GM12874 (cell line): ENCODE results near the gene P3H2.

ENCODE experiments used
- TF ChIP-seq, protein P1 (sequence below): IDR thresholded peaks from 2 replicates; pipeline ENCODE4 v1.5.1; 2011; ENCODE audit warnings: low read depth, mild to moderate bottlenecking, control low read depth, low read length, moderate library complexity; ENCODE audit not compliant: insufficient read depth

Gene P3H2

DNA sequence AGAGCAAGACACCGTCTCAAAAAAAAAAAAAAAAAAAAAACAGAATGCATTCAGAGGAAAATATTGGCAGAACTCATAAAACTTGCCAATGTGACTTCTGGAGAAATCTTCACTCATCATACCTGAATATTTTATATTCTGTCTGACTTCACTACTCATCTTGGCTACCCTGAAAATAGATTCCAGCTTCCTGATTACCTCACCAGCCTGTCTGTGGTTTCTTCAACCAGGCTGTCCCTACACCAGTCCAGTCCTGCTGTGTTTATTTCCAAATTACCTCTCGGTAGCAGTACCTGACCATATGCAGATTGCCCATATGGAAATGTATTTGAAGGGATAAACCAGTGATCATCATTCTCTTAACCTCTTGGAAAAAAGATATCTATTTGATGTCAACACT, 9.3 kb upstream of the P3H2 start:
- TF ChIP-seq, protein P1, sequence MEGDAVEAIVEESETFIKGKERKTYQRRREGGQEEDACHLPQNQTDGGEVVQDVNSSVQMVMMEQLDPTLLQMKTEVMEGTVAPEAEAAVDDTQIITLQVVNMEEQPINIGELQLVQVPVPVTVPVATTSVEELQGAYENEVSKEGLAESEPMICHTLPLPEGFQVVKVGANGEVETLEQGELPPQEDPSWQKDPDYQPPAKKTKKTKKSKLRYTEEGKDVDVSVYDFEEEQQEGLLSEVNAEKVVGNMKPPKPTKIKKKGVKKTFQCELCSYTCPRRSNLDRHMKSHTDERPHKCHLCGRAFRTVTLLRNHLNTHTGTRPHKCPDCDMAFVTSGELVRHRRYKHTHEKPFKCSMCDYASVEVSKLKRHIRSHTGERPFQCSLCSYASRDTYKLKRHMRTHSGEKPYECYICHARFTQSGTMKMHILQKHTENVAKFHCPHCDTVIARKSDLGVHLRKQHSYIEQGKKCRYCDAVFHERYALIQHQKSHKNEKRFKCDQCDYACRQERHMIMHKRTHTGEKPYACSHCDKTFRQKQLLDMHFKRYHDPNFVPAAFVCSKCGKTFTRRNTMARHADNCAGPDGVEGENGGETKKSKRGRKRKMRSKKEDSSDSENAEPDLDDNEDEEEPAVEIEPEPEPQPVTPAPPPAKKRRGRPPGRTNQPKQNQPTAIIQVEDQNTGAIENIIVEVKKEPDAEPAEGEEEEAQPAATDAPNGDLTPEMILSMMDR = no peak

DNA sequence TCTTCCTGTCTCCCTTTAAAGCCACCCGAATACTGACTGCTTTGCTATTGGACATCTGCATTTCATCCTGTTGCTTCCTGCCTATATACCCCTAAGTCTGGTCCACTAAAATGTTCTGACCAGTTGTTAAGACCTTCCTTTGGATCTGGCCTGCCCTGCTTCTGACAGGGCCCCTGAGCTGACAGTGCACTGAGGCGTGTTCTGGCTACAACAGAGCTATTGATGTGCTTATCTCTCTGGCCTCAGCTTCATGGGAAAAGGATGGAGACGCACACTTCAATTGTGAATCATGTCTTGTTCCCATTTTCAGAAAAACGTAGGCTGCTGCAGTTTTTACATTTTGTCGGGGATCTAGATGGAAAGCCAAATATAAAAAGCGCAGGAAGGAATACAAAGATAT, 7.1 kb upstream of the P3H2 start:
- TF ChIP-seq, protein P1 = no peak

DNA sequence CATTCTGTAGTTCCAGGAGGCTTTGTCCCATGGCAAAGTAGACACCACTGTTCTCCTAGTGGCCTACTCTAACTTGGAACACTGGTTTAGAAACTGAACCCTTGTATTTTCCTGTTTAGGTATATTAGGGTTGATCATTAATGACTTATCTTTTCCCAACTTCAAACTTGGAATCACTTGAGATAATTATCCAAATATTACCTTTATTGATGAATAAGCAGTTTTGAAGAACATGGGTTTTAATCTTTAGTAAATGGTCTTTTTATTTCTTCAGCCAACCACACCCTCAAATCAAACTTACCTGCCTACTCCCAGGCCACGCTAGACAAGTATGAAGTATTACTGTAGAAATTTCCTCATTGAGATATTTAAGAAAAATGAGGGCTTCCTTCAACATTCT, 6.5 kb upstream of the P3H2 start:
- TF ChIP-seq, protein P1 = no peak

DNA sequence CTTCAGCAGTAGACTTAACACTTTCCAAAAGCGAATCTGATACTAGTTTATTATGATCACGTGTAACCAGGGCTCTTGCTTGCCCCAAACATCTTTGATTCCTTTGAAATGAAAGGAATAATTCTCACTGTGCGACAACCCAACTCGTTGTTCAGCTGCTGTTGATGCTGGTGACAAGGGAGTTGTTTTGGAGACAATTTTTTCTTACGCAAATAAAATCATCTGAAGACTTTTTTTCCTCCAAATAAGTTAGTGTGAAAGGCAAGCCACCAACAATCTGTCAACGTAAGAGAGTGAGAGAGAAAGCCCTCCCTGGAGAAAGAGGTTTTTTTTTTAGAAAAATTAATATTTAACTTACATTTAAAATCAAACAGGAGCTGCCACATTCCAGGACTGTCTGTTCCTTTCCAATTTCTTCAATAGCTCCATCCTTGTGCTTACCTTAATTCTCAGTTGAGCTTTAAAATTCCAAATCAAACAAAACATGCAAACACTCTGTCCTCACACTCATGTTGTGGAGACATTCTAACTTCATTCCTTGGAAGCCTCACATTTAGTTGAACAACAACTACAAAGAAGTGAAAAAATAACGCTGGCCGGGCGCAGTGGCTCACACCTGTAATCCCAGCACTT, 4.9 kb upstream of the P3H2 start:
- TF ChIP-seq, protein P1 = no peak

DNA sequence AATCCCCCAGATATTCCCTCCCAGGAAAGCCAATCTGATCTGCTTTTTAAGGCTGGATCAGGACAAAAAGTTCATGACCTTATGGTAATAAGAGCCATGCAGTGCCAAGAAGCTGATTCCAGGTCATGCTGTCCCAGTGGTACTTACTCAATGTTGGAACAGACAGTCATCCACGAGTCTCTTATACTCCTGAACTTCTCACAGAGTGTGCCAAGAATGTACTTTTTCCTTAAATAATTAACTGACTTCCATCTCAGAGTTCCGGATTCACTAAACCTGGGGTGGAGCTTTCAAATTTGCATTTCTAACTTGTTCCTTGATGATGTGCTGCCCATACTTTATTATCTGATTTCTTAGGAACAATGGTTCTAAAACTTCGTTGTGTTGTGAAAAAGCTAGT, 3.4 kb upstream of the P3H2 start:
- TF ChIP-seq, protein P1 = no peak

DNA sequence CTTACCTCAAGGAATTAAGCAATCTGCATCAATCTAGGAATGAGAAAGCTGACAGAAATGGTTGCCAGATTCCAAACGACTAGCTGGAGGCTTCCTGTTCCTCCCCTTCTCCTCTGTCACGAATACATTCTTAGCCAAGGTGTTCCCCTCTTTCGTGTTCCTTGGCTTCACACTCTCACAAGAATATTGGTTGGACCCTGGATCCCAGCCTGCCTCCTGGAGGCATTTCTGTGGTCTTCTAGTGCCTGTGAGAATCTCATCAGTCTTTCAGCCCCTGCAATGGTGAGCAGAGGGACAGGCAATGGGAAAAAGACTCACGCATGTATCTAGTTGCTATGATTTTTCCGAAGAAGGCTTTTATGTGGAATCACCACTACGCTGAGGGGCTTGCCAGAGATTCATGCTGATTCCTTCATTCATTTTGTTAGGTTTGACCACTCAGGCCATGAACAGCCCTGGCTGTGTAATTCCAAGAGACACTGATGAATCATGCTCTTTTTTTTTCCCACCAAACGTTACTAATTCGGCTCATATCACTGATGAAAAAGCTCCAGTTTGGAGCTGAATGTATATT, 1.6 kb upstream of the P3H2 start:
- TF ChIP-seq, protein P1 = no peak

DNA sequence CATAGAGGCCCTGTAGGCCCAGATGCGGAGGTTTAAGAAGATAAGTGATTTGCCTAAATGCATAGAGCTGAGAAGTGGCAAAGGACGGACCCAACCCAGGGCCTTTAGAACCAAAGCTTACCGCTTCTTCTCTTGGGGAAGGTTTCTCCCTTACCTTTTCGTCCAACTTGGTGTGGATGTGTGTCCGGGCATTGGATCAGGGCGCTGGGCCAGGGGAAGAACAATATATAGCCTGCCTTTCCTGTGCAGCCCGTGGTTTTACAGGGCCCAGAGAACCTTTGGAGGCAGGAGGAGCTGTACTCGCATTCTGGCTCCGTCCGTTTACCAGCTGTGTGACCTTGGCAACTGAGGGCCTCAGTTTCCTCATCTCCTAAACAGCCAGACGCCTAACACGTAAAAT, 686 bp upstream of the P3H2 start:
- TF ChIP-seq, protein P1 = no peak

DNA sequence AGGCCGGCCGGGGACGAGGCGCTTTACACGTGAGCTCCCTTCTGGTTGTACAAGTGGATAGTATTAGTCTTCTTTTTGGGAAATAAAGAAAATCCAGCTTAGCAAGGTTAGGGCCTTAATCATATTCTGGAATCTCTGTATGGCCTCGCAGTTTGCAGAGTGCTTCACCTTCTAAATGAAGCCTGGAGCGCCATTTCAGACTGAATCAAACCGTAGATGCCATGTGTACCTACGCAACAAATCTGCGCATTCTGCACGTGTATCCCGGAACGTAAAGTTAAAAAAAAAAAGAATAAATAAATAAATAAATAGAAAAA, 322 bp upstream of the P3H2 start:
- TF ChIP-seq, protein P1 = no peak
